GM12872 (cell line): ENCODE data around the gene ANO9.

ENCODE experiments used
- CTCF ChIP-seq: IDR thresholded peaks from 3 replicates; pipeline ENCODE4 v1.5.1; 2011; ENCODE audit warnings: low read depth, mild to moderate bottlenecking, low read length, moderate library complexity; ENCODE audit not compliant: insufficient read depth

The ANO9 gene

GRCh38 chr11:460331-461199 lies 18.8 kb upstream of the ANO9 start:
- TF ChIP-seq CTCF, result no peak

GRCh38 chr11:459511-460220 lies 17.9 kb upstream of the ANO9 start:
- no peak for TF ChIP-seq CTCF

- no peak for TF ChIP-seq CTCF
These were observed 15.4 kb upstream of the ANO9 start for GRCh38 chr11:457111-457760.

GRCh38 chr11:456533-456932 lies 14.7 kb upstream of the ANO9 start:
- no peak for TF ChIP-seq CTCF

- no peak for TF ChIP-seq CTCF
These were observed 13.8 kb upstream of the ANO9 start for GRCh38 chr11:455566-456147.

GRCh38 chr11:454801-455565 lies 13.2 kb upstream of the ANO9 start:
- TF ChIP-seq CTCF, result no peak

GRCh38 chr11:454043-454442 lies 12.2 kb upstream of the ANO9 start:
- TF ChIP-seq CTCF, result no peak
